Stimulated activated naive CD8-positive, alpha-beta T cell treated with anti-CD3 and anti-CD28 coated beads, Interleukin-15, Interleukin-2, amounts not matched to agents 100 U/mL and 50 U/mL, for 24 hours (primary cell): ENCODE data around the gene PRKN.
"Not testable (repeated sequence)": the region's sequence is repeated elsewhere in the genome, so short reads cannot be mapped to it uniquely, and the experiment has no call there.

ENCODE experiments used
- ATAC-seq: fragments of 150-1000 bp; cut with Tn5 transposase; one replicate; pipeline ENCODE4 v1.10.0; 2021
- DNase-seq: peaks from one replicate; pipeline ENCODE4 v3.0.0; 2021

PRKN gene

DNA sequence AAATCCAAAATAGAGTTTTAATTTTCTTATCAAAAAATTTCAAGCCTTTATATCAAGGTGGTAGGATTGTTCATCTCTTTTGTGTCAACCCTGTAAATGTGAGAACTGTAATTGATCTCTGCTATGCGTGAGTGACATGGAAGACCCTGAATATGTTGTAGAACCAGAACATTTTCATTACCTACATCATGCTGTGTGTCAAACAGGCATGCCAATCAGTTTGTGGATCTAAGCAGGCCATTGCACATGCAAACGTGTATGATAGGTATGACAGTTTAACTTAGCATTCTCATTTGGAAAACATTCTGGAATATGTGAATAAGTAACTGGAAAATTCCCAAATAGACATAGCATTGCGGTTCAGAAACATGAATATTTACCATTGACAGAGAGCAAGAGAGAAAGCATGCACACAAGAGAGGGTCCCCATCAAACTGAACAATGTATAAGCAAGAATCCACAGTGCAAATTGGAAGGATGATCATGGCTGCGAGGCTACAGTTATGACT, 812.1 kb downstream of the PRKN start:
- DNase-seq (no peak), ATAC-seq (no peak)

DNA sequence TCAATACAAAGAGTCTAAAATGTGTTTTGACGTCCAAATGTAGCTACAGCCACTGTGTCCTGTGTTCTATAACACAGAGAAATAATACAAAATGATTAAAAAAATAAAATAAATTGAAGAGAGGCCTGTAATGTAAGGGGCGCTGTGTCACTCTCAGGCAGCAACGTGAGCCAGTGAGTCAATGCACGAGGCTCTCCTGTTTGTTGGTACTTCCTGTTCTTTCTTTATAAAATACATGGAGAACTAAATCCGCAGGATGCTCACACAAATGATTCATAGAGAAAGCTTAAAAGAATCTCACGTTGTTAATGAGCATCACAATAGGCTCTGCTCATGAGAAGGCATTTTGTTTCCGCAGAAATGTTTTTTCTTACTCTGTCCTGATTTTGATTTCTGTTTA, 818.7 kb downstream of the PRKN start:
- no peak for ATAC-seq
- DNase-seq, result no peak

DNA sequence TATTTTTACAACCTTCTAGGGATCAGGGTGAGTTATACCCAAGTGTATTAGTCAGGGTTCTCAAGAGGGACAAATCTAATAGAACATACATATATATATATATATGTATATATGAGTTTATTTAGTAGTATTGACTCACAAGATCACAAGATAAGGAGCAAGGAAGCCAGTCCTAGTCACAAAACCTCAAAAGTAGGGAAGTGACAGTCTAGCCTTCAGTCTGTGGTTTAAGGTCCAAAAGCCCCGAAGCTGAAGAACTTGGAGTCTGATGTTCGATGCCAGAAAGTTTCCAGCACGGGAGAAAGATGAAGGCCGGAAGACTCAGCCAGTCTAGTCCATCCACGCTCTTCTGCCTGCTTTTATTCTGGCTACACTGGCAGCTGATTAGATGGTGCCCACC, 821.0 kb downstream of the PRKN start:
- DNase-seq (no peak), ATAC-seq (no peak)

DNA sequence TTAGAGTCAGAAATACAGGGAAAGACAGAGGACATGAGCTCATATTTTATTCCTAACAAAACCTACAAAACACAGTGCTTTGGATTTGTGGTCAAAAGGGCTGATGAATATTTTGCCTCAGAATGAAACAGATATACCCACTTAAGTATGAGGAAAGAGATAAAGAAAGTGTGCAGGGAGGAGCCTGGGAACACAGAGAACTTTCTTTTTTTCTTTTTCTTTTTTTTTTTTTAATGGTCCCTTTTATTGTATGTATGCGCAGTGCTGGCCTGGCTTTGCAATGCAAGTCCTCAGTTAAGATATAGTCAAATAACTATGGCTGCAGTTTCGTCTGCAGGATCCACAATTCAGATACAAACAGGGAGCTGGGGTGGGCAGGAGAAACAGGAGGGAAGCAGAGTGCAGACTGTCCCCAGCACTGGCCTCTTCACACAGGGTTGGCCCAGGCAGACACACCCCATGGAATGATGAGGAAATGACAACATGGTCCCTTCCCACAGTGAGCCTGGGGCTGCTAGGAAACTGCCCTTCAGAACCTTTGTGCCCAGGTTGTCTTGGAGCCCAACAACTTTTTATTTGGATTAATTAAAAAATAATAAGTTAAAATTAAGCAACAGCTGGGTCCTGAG, 823.9 kb downstream of the PRKN start:
- DNase-seq (no peak), ATAC-seq (no peak)

DNA sequence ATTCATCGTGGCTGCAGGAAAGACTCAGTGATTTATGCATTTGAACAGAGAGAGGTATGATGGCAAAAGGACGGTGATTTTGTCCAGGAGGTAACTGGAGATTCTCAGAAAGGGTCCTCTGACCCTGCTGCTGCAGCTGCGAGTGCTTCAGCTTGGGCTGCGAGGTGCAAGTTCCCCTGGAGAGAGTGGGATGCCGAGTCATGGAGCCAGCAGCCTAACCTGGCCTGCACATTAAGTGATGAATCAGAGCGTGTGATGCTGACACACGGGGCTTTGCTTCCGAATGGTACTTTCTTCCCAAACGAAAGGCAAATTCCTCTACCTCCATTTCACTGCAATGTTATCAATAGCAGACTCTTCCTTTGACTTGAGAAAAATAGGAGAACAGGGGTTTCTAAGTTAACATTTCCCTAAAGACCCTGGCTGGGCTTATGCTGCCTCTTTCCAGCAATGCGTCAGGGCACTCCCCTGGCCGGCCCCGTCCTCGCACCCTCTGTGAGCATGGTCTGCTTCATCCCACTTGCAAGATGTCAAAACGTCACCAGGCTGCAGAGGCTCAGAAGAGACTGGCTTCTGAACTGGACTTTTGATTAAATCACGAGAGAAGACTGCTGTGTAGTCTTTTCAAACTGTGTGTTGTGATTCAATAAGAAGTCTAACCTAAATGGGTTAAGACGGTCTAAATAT, 825.7 kb downstream of the PRKN start:
- ATAC-seq (no peak), DNase-seq (no peak)

DNA sequence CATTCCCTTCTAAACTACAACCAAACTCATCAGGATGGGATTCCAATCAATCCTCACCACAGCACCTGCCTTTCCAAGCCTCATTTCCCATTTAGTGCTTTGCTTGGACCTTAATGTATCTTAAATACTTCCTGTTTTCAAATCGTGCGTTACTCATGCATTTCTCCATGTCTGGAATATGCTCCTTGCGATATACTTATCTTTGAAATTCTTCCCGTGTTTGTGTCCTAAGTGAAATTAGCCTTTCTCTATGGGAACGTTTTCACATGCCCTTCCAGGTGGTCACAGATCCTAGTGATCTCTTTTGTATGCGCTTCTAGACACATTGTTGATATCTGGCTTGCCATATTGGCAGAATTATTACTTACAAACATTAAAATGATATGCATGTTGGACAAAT, 833.1 kb downstream of the PRKN start:
- DNase-seq, result no peak
- ATAC-seq, result no peak

DNA sequence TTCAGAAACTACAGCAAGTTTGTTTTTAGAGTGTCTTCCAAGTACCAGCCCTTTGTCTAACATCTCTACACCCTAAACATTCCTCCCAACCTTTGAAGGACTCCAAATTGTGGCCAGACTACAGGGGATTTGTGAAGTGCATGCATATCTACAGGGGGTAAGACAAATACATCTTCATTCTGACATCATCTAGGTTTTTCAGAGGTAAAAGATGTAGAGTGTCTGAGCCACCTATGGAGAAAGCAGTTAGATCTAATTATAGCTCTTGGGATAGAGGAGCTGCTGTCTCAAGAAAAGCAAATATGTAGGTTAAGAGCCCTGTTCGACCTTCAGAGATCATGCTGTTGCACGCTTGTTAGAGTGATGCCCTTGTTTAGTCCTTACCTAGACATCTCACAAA, 836.0 kb downstream of the PRKN start:
- no peak for DNase-seq
- ATAC-seq, result no peak

DNA sequence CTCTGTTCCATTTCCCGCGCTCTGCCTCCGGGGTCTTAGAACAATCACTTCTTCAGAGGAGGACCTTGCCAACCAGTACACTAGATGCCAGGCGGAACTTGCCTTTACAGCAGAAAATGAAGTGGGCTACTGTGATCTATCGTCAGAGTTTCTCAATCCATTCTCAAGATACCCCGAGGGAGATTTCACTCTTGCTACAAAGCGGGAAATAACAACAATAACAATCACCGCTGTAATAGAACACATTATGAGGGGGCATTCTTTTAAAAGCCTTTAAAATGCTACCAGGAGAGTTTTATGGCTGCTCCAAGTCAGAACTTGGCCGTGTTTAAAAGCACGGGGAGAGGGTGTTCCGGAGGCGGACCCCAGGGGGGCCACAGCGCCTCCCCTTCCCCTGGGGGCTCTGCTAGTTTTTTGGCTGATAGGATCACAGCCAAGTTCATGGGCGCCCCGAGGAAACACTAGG, 836.7 kb downstream of the PRKN start:
- DNase-seq (no peak), ATAC-seq (no peak)

DNA sequence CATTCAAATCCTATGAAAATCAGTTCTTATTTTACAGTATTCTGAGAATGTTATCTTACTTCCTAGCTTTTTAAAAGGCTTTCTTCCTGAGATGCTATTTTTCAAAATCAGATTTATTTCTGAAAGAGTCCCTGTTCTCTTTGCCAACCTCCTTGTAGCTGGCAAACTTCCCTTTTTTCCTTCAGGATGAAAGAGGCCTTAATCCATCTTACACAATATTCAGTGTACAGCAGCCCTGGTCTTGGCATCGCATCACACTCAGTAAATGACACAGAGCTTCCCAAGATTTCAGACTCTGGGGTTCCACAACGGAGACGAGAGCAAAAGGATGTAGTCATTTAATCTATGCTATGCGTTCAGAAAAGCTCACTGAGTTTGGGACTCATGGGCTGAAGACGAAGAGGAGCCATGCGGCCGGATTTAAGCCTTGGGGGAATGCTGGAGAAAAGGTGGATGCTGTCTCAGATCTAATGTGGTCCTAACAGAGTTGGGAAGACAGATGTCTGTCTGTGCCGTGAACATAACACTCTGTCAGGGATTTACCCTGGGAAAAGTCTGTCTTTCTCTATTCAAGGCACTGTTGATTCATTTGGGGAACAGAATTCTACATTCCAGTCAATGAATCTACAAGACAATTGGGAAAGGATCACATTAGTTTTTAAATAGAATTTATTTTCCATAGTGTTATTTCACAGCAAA, 837.3 kb downstream of the PRKN start:
- DNase-seq (no peak), ATAC-seq (no peak)

DNA sequence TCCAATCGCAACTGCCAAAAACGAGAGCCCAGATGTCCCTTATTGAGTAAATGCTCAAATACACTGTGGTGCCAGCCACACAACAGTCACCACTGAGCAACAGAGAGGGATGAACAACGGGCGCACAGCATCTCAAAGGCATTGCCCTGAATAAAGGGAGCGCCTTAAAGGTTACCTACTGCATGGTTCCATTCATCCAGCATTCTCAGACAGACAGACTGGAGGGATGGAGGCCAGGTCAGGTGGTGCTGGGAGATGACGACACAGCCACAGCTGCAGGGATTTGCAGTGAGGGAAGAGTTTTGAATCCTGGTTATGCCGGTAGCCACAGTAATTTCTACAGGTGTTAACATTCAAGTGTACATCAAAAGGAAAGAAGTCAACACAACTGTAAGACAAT, 838.2 kb downstream of the PRKN start:
- DNase-seq (no peak), ATAC-seq (no peak)

DNA sequence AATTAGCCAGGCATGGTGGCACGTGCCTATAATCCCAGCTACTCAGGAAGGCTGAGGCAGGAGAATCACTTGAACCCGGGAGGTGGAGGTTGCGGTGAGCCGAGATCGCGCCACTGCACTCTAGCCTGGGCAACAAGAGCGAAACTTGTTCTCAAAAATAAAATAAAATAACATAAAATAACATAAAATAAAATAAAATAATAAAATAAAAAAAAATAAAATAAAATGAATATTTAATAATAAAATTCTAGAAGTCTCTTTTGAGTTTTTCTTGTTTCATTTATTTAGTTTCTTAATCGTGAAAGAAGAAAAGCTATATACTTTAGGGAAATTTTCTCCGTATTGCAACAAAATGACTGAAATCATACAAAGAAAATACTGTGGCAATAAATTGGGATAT, 841.0 kb downstream of the PRKN start:
- not testable (repeated sequence) for ATAC-seq, DNase-seq

DNA sequence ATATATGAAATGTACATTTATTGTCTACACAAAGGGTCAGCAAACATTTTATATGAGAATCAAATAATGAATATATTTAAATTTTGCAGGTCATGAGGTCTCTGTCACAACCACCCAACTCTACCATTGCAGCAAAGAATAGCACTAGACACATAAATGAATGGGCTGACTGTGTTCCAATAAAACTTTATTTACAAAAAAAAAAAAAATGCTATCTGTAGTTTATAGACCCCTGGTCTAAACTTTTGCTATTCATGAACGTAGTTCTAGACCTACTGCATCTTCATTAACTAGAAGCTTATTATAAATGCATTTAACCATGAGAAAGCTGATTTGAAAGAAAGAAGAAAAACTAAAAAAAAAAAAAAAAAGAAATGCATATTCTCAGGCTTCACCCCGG, 842.8 kb downstream of the PRKN start:
- DNase-seq (no peak), ATAC-seq (no peak)

DNA sequence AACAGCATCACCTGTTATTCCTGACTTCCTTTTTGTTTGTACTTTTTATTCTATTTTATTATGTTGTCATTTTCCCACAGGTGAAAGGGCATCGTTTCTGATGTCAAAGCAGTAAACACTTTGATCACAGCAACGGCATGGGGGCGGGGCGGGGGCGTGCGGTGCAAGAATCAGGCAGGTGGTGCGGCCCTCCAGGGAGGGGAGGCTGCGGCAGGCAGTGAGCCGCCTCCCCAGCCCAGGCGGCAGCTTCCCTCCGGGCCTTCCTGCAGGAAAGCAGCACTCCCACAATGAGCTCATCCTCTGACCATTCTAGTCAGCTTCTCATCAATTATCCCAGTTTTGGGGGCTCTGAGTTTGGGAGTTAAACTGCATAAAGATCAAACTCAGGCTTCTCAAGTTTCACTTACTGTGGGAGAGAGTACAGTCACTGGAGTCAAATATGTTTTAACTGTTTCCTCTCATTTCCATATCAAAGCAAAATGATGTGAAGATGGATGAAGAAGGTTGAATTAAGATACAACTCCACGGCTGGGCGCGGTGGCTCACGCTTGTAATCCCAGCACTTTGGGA, 845.3 kb downstream of the PRKN start:
- ATAC-seq (no peak), DNase-seq (no peak)

DNA sequence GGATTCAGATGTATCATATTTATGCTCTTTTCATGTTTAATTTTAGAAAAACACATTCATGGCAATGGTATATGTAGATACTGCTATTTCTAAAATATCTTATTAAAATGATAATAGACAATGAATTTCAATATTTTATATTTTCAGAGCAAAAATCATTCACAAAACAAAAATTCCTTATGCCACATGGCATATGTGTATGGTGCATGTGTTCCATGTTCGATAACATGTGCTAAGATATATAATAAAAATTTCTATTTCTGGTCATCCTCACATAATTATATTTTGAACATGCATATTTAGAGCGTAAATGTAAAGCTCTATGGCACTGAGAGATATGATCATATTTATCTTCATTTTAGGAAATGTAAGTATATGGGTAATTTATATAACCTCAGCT, 847.5 kb downstream of the PRKN start:
- DNase-seq, result no peak
- ATAC-seq, result no peak

DNA sequence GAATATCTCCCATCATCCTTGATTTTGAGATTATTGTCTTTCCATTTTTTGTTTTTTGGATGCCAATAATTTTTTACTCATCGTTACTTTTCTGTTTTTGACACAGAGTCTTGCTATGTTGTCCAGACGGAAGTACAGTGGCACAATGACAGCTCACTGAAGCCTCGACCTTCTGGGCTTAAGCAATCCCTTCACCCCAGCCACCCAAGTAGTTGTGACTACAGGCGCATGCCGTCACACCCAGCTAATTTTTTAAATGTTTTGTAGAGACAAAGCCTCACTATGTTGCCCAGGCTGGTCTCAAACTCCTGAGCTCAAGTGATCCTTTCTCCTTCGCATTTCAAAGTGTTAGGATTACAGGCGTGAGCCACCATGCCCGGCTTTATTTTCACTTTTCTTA, 851.3 kb downstream of the PRKN start:
- DNase-seq (no peak), ATAC-seq (no peak)

DNA sequence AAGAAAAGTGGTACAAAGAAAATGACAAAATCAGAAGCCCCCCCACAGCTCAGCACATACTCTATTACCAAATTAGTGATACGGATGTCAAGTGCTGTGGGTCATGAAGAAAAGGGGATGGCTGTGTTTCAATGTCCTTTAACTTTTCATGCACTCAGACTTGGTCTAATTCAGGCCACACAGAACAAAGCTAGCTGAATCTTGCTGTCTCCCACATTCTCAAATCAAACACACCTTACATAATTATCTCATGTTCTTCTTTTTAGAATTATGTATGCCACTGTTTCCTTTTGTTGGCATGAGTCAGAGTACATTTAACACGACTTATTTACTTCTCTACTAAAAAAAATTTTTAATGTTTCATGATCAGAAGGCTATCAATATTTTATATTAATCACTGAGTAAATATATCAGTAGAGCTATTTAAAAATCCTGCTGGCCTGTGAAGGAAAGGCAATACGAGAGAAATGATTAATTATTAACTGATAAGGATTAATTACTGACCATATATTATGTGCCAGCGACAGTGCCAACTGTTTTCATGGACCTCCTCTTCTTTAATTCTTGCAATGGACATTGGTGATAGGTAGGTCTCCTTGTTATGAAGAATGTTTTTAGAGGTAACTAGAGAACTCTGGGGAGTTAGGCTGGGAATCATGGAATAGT, 857.2 kb downstream of the PRKN start:
- DNase-seq, result no peak
- no peak for ATAC-seq

DNA sequence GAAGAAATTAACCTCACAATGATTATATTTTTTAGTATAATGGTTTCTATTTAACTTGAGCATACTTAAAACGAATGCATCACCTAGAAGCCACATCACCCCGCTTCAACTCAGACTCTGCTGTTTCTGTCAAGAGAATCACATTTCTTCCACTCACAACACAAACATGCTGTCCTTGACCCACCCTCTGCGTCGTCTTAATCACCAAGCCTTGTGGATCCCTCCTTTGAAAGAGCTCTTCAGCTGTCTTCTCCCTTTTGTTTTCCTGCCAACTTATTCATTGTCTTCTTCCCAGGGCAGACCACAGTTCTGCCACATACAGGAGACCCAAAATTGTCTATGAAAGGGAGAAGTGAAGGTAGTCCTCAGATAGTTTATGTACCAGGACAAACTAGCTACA, 858.1 kb downstream of the PRKN start:
- DNase-seq (no peak), ATAC-seq (no peak)

DNA sequence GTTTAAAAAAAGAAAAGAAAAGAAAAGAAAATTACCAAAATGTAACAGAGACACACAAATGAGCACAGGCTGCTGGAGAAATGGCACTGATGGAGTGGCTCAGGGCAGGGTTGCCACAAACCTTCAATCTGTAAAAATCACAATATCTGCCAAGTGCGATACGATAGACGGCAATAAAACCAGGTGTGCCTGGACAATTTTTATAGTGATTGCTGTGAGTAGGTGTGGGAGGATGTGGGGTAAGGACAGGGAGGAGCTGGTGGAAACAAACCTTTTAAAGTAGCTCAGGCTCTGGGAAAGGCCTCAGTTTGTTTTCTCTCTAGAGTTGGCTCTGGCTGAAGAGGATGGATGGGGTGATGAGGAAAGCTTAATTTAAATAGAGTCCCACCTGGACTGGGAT, 861.0 kb downstream of the PRKN start:
- ATAC-seq (no peak), DNase-seq (no peak)

DNA sequence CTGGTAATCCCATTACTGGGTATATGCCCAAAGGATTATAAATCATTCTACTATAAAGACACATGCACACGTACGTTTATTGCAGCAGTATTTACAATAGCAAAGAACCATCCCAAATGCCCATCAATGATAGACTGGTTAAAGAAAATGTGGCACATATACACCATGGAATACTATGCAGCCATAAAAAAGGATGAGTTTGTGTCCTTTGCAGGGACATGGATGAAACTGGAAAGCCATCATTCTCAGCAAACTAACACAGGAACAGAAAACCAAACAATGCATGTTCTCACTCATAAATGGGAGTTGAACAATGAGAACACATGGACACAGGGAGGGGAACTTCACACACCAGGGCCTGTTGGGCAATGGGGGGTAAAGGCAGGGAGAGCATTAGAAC, 866.5 kb downstream of the PRKN start:
- ATAC-seq, DNase-seq: not testable (repeated sequence)

DNA sequence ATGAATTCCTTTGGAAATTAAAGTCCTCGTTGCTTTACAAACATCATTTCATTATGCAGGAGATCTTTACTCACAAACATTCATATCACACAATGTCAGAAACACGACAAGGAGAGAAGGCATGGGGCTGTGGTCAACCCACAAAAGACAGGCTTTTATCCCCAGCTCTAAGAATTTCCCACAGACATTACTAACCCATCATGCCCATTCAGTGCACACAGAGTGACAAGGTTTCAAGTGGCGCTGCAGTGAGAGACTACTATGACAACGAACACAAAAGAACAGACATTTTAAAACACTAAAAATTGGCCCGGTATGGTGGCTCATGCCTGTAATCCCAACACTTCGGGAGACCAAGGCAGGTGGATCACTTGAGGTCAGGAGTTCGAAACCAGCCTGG, 873.9 kb downstream of the PRKN start:
- no peak for ATAC-seq
- DNase-seq, result no peak

DNA sequence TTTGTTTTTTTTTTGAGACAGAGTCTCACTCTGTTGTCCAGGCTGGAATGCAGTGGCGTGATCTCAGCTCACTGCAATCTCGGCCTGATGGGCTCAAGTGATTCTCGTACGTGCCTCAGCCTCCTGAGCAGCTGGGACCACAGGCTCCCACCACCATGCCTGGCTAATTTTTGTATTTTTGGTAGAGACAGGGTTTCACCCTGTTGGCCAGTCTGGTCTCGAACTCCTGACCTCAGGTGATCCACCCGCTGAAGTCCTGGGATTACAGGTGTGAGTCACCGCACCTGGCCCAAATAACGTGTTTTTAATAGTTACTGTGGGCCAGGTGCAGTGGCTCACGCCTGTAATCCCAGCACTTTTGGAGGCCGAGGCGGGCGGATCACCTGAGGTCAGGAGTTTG, 876.1 kb downstream of the PRKN start:
- not testable (repeated sequence) for DNase-seq, ATAC-seq

DNA sequence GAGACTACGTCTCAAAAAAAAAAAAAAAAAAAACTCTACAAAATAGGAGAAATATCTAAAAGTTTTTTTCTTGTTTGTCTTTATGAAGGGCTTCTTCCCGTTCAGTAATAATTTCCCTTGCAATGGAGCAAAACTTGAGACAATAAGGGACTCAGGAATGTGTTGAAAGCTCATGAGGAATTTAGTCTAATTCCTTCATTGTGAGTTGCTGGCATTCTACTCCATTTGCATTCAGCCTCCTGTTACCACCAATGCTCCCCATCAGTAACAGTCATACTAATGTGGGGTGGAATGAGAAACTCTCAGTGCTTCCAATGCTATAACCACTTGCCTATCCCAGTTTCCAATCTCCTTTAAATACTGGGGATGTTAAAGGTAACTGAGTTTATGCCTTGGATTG, 877.0 kb downstream of the PRKN start:
- ATAC-seq, result no peak
- DNase-seq, result no peak

DNA sequence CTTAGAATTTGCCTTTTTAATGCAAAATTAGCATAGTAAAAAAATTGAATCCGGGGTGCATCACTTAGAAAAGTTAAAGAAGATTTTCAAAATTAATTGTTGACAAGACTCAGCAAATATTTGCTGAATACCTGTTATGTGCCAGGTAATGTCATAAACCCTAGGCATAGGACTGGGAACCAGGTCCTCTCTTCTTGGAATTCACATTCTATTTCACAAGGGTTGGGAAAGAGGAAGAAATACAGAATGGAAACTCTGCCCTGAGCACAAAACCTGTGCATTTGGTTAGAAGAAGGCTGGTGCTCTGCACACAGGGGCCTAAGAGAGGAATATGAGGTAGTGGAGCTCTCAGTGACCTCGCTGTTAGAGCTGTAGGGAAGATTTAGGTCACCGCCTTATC, 879.9 kb downstream of the PRKN start:
- DNase-seq (no peak), ATAC-seq (no peak)
